Measurements from ENCODE around the gene RIMBP2.

DNA sequence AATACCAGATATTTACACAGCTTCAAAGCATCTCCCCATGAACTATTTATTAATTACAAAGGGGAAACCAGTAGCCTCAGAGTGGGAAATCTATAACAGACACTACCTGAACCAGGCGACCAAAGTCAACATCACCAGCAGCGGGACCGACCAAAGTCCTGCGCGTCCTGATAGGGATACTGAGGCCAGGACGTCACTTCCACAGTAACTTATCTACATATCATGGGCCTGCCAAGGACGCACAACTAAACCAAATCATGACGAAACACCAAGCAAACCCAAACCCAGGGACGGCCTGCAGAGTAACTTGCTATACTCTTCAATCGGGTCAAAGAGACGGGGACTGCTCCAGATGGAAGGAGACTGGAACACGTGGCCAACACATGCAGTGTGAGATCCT lies 26.0 kb upstream of the RIMBP2 start:
- TF ChIP-seq, protein P1, sequence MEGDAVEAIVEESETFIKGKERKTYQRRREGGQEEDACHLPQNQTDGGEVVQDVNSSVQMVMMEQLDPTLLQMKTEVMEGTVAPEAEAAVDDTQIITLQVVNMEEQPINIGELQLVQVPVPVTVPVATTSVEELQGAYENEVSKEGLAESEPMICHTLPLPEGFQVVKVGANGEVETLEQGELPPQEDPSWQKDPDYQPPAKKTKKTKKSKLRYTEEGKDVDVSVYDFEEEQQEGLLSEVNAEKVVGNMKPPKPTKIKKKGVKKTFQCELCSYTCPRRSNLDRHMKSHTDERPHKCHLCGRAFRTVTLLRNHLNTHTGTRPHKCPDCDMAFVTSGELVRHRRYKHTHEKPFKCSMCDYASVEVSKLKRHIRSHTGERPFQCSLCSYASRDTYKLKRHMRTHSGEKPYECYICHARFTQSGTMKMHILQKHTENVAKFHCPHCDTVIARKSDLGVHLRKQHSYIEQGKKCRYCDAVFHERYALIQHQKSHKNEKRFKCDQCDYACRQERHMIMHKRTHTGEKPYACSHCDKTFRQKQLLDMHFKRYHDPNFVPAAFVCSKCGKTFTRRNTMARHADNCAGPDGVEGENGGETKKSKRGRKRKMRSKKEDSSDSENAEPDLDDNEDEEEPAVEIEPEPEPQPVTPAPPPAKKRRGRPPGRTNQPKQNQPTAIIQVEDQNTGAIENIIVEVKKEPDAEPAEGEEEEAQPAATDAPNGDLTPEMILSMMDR (IDR thresholded peaks at IDR 0.05; ENCODE audit: borderline replicate concordance, extremely low read depth, low read length, poor library complexity, severe bottlenecking), result no peak
- no peak for TF ChIP-seq EZH2 (IDR thresholded peaks at IDR 0.05; ENCODE audit: borderline replicate concordance, low read depth, low read length, severe bottlenecking)
